Parathyroid adenoma (tissue), 2 donors: ENCODE results near the gene DDR1.

ENCODE experiments used
- H2AFZ ChIP-seq: fragments of 300-600 bp; sonication (generic); one replicate; pipeline ENCODE4 v1.7.0; 2017; ENCODE audit warnings: antibody characterized with exemption, mild to moderate bottlenecking
- H3K27ac ChIP-seq: fragments of 300-600 bp; sonication (generic); one replicate; pipeline ENCODE4 v1.7.0; 2017
- H3K27me3 ChIP-seq: fragments of 300-600 bp; sonication (generic); one replicate; pipeline ENCODE4 v1.7.0; 2017; ENCODE audit warnings: low read length; ENCODE audit not compliant: control insufficient read depth, insufficient read depth
- H3K36me3 ChIP-seq: fragments of 300-600 bp; sonication (generic); one replicate; pipeline ENCODE4 v1.7.0; 2017; ENCODE audit warnings: low read length; ENCODE audit not compliant: control insufficient read depth, insufficient read depth
- H3K4me1 ChIP-seq: fragments of 300-600 bp; sonication (generic); one replicate; pipeline ENCODE4 v1.7.0; 2017; ENCODE audit warnings: control low read depth
- H3K4me2 ChIP-seq: fragments of 300-600 bp; sonication (generic); one replicate; pipeline ENCODE4 v1.7.0; 2017; ENCODE audit warnings: low read length
- H3K4me3 ChIP-seq: fragments of 300-600 bp; sonication (generic); one replicate; pipeline ENCODE4 v1.7.0; 2017; ENCODE audit warnings: low read depth, low read length
- H3K79me2 ChIP-seq: fragments of 300-600 bp; sonication (generic); one replicate; pipeline ENCODE4 v1.7.0; 2017; ENCODE audit warnings: control low read depth
- H3K9ac ChIP-seq: fragments of 300-600 bp; sonication (generic); one replicate; pipeline ENCODE4 v1.7.0; 2017; ENCODE audit warnings: mild to moderate bottlenecking
- H3K9me3 ChIP-seq: fragments of 300-600 bp; sonication (generic); one replicate; pipeline ENCODE4 v1.7.0; 2017; ENCODE audit warnings: low read length; ENCODE audit not compliant: control insufficient read depth
- TF ChIP-seq, protein P1 (sequence below): fragments of 300-600 bp; sonication (generic); IDR thresholded peaks from one replicate; pipeline ENCODE4 v1.7.0; 2017; ENCODE audit warnings: antibody characterized with exemption, mild to moderate bottlenecking
- donor health status: primary hyperparathyroidism.

Gene DDR1

DNA sequence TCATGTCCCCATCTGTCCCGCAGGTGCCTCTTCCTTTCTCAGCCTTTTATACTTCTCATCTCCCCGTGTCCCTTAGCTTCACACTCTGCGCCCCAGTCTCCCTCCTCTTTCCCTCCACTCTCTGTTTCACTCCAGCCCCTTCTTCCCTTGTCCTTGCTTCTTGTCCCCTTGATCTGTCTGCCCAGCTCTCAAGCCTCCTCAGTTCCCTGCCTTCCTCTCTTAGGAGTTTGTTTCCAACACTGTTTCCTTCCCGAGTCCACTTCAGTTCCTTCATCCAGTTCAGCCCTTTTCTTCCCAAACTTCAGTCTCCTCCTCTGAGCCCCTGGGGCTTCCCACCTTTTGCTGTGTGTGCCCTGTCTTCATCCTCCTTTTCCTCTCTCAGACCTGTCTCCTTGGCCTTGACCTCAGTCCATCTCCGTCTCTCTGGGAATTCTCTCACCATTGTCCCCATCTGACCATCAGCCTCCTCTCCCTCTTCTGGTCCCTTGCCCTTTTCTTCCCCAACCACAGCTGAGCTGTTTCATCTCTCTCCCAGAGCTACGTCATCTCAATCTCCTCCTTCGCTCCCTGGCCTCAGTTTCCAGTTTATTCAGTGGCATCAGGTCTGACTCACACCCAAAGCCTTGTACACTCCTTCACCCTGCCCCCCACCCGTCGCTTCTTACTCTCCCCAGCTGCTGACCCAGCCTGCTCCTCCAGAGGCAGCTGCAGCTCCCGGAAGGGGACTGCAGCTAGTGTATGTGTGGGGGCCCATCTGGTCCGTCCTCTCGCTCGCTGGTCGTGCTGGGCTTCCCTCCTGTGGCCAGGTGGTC lies 2.7 kb upstream of the DDR1 start:
- peak overlapping the region; percentile 100 for H3K27ac ChIP-seq
- H3K4me3 ChIP-seq, result peak overlapping the region; percentile 72
- peak overlapping the region; percentile 78 for H3K9ac ChIP-seq
- TF ChIP-seq, protein P1, sequence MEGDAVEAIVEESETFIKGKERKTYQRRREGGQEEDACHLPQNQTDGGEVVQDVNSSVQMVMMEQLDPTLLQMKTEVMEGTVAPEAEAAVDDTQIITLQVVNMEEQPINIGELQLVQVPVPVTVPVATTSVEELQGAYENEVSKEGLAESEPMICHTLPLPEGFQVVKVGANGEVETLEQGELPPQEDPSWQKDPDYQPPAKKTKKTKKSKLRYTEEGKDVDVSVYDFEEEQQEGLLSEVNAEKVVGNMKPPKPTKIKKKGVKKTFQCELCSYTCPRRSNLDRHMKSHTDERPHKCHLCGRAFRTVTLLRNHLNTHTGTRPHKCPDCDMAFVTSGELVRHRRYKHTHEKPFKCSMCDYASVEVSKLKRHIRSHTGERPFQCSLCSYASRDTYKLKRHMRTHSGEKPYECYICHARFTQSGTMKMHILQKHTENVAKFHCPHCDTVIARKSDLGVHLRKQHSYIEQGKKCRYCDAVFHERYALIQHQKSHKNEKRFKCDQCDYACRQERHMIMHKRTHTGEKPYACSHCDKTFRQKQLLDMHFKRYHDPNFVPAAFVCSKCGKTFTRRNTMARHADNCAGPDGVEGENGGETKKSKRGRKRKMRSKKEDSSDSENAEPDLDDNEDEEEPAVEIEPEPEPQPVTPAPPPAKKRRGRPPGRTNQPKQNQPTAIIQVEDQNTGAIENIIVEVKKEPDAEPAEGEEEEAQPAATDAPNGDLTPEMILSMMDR, result no peak
- peak overlapping the region; percentile 89 for H2AFZ ChIP-seq
- H3K4me2 ChIP-seq, result peak overlapping the region; percentile 99
- H3K9me3 ChIP-seq, result no peaks in the 10 kb centered on the region
- H3K36me3 ChIP-seq, result no peaks in the 10 kb centered on the region
- no peaks in the 10 kb centered on the region for H3K27me3 ChIP-seq
- peaks cover 12% of the 10 kb centered on the region for H3K79me2 ChIP-seq
- H3K4me1 ChIP-seq, result peaks cover 55% of the 10 kb centered on the region

DNA sequence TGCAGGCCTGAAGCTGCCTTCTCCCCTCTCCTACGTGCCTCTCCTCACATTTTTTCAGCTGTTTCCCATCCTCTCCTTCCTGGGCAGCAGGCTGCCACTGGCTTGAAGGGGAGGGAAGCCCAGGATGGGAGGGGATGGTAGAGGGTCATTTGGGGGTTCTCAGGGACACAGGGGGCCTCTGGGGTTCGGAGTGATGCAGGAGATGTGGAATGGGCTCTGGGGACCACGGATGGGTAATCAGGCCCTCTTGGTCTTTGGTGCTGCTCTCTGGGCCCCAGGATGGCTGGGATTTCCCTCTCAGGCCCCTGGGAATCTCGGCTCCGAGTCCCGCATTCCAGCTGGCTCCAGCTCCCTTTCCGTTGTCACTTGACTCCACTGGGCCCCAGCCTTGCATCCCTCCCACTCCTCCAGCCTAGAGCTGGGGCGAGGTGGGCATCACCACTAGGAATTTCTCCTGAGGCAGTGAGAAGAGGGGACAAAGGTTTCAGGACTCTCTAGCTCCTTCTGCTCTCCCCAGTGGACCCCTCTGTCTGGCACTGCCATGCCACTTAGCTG lies 2.0 kb upstream of the DDR1 start:
- peak overlapping the region; percentile 100 for H3K27ac ChIP-seq
- no peaks in the 10 kb centered on the region for H3K9me3 ChIP-seq
- peaks cover 16% of the 10 kb centered on the region for H3K79me2 ChIP-seq
- no peaks in the 10 kb centered on the region for H3K36me3 ChIP-seq
- H3K4me2 ChIP-seq, result peak overlapping the region; percentile 99
- no peaks in the 10 kb centered on the region for H3K27me3 ChIP-seq
- peaks cover 56% of the 10 kb centered on the region for H3K4me1 ChIP-seq
- H3K9ac ChIP-seq, result peak overlapping the region; percentile 78
- H2AFZ ChIP-seq, result peak overlapping the region; percentile 89
- TF ChIP-seq, protein P1, result no peak
- peak overlapping the region; percentile 72 for H3K4me3 ChIP-seq

DNA sequence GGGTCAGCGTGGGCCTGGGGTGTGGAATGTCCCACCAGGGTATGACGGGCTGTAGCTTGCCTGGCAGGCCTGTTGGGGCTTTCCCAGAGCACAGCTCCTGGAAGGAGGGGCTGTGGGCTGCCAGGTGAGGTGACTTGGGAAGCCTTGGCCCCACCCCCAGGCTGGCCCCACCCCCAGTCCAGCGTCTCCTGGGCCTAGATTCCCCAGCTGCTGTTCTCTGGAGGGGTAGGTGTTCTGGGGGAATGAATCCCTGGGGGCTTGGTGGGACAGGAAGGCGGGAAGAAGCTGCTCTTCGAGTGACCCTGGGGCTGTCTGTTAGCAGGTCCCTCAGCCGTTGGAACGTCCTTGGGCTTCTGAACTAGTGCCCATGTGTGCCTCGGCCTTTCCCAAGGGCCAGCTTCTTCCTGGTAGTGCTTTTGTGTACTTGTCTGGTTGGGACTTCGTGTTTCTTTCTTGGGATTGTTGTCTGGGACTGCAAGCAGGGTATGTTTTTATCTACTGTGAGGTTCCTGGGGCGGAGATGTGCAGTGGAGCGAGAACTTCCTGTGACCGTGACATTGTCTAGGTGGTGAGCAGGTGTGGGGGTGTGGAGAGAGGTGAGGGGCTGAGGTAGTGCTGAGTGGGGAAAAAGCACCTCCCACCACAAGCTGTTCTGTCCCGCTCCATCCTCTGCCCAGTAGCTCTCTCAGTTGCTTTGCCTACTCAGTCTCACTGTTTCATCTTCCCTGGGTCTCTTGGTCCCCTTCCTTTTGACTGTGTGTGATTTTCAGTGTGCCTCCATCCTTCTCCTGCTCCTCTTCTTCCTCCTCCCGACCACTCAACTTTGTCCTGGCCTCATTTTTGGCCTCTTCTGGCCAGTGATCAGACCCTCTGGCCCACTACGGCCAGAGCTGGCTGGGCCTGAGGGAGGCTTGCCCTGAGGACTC lies 1.3 kb upstream of the DDR1 start:
- Histone ChIP-seq H3K36me3 (no peaks in the 10 kb centered on the region), H3K9me3 (no peaks in the 10 kb centered on the region), H3K4me1 (peaks cover 56% of the 10 kb centered on the region), H2AFZ (peak overlapping the region; percentile 89), H3K4me3 (peak overlapping the region; percentile 72), H3K27me3 (no peaks in the 10 kb centered on the region), H3K9ac (peak overlapping the region; percentile 97), H3K4me2 (peak overlapping the region; percentile 99), H3K79me2 (peaks cover 16% of the 10 kb centered on the region), H3K27ac (peak overlapping the region; percentile 100)
- TF ChIP-seq, protein P1, result no peak

DNA sequence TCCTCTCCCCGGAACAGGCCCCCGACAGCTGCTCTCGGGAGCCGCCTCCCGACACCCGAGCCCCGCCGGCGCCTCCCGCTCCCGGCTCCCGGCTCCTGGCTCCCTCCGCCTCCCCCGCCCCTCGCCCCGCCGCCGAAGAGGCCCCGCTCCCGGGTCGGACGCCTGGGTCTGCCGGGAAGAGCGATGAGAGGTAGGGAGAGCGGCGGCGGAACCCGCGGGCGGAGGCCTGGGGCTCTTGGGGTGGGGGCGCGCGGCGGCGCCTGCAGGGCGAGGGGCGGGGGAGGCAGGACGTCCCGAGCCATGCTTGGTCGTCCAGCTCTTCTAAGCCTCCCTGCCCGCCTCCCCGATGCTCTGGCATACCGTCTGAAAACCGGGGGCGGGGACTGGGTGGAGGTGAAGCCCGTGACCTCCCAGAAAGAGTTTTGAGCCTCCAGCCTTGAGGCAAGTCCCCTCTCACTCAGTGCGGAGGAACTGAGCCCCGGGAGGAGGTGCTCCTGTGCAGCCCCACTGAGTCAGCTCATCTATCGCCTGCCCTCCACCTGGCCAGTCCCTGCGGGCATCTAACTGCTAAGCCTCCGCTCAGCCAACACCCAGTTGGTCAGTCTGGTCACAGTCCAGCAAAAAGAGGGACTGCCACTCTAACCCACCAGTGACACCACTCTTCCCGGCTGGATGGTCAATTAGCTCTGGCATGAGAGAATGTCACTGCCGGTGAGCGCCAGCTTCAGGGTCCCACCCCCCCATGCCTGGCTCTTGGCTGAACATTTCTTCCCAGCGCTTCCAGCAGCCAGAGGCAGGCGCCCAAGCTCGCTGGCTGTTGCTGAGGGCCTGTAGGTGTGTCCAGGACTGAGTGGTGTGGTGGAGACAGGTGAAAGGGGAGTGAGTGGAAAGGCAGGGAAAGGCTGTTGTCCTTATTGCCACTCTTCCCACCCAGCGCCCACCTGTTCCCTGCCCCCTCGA lies 482 bp downstream of the DDR1 start:
- Histone ChIP-seq H3K4me2 (peak overlapping the region; percentile 99), H3K4me3 (peak overlapping the region; percentile 72), H3K9ac (peak overlapping the region; percentile 49), H2AFZ (peak overlapping the region; percentile 52), H3K9me3 (no peaks in the 10 kb centered on the region), H3K27me3 (no peaks in the 10 kb centered on the region), H3K4me1 (peaks cover 52% of the 10 kb centered on the region), H3K27ac (peak overlapping the region; percentile 100), H3K79me2 (peaks cover 31% of the 10 kb centered on the region), H3K36me3 (no peaks in the 10 kb centered on the region)
- TF ChIP-seq, protein P1, result no peak
